Spinal cord (tissue), 10 donors: ENCODE results near the gene NEK3. TPM values are rescaled to one million over a fixed set of nuclear protein-coding genes. Genes with fewer than 3 reads are reported as not detected.

Source experiments
- DNase-seq, 6 donors: peaks; one replicate each; pipeline versions ENCODE4 v3.0.0 to v3.0.0-alpha.2; 2013 to 2015; ENCODE audit warnings: low spot score in 6 of 6, low read depth in 4 of 6
- H3K27ac ChIP-seq: one replicate; pipeline ENCODE4 v1.5.1; 2013; ENCODE audit warnings: low read depth, low read length, control low read depth
- H3K27me3 ChIP-seq: one replicate; pipeline ENCODE4 v1.6.1; 2013; ENCODE audit warnings: low read length; ENCODE audit not compliant: control insufficient read depth, insufficient read depth
- H3K36me3 ChIP-seq: one replicate; pipeline ENCODE4 v1.6.1; 2013; ENCODE audit warnings: low read length; ENCODE audit not compliant: control insufficient read depth, insufficient read depth
- H3K4me1 ChIP-seq: one replicate; pipeline ENCODE4 v1.6.1; 2013; ENCODE audit warnings: low read length; ENCODE audit not compliant: control insufficient read depth, insufficient read depth
- H3K4me3 ChIP-seq: one replicate; pipeline ENCODE4 v1.5.1; 2013; ENCODE audit warnings: low read depth, low read length, control low read depth
- H3K9me3 ChIP-seq: one replicate; pipeline ENCODE4 v1.6.1; 2013; ENCODE audit warnings: low read length; ENCODE audit not compliant: control insufficient read depth, insufficient read depth
- WGBS: methylation state at CpG from one replicate; pipeline ENCODE4 v1.1.5; 2013; ENCODE audit warnings: missing lambda C conversion rate; ENCODE audit not compliant: insufficient coverage; 5-methylcytosine and 5-hydroxymethylcytosine counted together
- polyA plus RNA-seq, 2 donors: library from polyadenylated mRNA; unstranded; fragments of 120-200 nt; gene quantifications; one replicate each; pipeline ENCODE4 v1.2.1, GENCODE V29; 2013; ENCODE audit not compliant: insufficient read length in 2 of 2
- total RNA-seq, 2 donors: library from RNA; depleted of rRNA in 1 of 2; stranded (reverse); fragments of 120-200 nt in 1 of 2; fragments of >200 nt in 1 of 2; gene quantifications; one replicate each; pipeline versions ENCODE4 v1.2.3 to v1.2.4, GENCODE V29; 2013 to 2014
- donor health status: healthy.

Gene NEK3
- total and polyA plus RNA-seq, 4 donors, result 11.4 to 29.1 (median 19.8) TPM

DNA sequence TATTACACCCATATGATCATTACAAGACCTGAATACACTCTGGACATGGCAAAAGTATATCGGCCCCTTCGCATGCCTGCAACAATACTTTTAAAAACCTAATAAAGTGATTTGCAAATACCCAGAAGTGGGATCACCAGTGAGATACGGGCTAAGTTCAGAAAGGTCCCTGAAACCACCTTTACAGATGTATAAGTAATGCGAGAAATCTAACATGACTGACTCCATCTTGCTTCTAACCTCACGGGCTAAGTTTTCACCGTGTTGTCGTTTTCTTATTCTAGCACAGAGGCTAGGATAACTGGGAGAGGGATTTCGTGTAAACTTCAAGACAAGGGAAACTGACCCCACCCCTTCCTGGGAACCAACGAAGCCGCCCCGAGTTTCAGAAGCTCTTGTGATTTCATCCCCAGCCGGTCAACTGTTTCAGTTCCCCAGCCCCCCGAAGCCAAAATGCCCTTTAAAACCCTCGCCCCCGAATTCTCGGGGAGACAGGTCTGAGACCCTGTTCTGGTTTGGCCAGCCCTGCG, 703 bp downstream of the NEK3 start:
- Histone ChIP-seq H3K27ac (peak overlapping the region; percentile 88), H3K4me3 (peak overlapping the region; percentile 73), H3K4me1 (peaks cover 5% of the 10 kb centered on the region), H3K9me3 (no peaks in the 10 kb centered on the region), H3K36me3 (no peaks in the 10 kb centered on the region), H3K27me3 (no peaks in the 10 kb centered on the region)
- WGBS, result 0% methylated on average over 10 of the region's 17 CpGs
- DNase-seq, result peak in 5 of 6 donors; percentile 12 to 69 (median 38)

DNA sequence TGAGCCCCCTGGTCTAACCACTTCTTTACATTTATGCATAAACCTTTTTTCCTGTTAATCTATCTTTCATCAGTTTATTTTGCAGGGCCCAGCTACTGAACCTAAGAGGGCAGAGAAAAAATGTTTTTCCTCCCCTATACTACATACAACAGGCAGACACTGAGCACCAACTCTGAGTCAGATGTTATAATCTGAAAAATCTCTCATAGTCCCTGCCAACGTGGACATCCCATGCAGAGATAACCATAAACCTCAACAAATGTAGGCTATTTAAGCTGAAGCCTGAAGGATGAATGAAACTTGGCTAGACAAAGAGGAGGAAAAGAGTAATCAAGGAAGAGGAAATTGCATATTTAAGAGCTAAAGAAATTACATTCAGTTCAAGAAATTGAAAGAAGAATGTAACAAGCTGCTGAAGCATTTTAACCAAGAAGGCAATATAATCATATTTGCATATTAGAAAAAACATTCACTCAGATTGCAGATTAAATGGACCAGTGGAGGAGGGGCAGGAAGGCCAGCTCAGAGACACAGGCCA, 2.6 kb downstream of the NEK3 start:
- Histone ChIP-seq H3K4me1 (peaks cover 5% of the 10 kb centered on the region), H3K27me3 (no peaks in the 10 kb centered on the region), H3K4me3 (no peak overlapping the region), H3K27ac (no peak overlapping the region), H3K9me3 (no peaks in the 10 kb centered on the region), H3K36me3 (no peaks in the 10 kb centered on the region)
- no peak for DNase-seq
- WGBS, result no CpG with 5 or more reads among the region's 1 CpG

DNA sequence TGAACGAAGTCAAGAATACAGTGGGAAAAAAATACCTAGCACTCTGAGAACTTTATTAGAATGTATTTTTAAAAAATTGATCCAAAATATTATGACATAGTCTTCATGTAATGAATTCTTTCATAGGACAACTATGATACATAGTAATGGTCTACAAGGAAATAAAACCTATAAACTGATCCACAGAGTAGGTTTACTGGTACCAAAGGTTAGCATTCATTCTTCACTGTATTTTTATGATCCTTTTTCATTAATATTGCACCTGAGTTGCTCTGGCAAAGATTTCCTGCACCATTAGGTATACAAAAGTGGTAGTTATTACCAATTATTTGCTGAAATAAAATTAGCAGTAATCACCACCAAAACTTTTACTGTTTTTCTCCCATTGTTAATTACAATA, 4.2 kb downstream of the NEK3 start:
- WGBS, result no CpG with 5 or more reads among the region's 1 CpG
- Histone ChIP-seq H3K4me3 (no peak overlapping the region), H3K9me3 (no peaks in the 10 kb centered on the region), H3K36me3 (no peaks in the 10 kb centered on the region), H3K27ac (no peak overlapping the region), H3K27me3 (no peaks in the 10 kb centered on the region), H3K4me1 (peaks cover 3% of the 10 kb centered on the region)
- DNase-seq, result no peak

DNA sequence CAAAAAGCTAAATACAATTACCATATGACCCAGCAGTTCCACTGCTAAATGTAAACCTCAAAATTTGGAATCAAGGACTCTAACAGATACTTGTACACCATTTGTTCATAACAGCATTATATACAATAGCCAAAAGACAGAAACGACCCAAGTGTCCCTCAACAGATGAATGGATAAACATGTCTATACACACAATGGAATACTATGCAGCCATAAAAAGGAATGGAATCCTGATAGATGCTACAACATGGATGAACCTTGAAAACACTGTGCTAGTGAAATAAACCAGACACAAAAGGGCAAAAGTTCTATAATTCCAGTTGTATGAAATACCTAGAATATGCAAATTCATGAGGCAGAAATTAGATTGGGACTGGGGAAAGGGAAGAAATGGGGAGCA, 12.2 kb downstream of the NEK3 start:
- Histone ChIP-seq H3K27ac (no peak overlapping the region), H3K27me3 (no peaks in the 10 kb centered on the region), H3K4me1 (no peaks in the 10 kb centered on the region), H3K4me3 (no peak overlapping the region), H3K9me3 (no peaks in the 10 kb centered on the region), H3K36me3 (peaks cover 9% of the 10 kb centered on the region)
- no peak for DNase-seq
- no CpG with 5 or more reads among the region's 1 CpG for WGBS

DNA sequence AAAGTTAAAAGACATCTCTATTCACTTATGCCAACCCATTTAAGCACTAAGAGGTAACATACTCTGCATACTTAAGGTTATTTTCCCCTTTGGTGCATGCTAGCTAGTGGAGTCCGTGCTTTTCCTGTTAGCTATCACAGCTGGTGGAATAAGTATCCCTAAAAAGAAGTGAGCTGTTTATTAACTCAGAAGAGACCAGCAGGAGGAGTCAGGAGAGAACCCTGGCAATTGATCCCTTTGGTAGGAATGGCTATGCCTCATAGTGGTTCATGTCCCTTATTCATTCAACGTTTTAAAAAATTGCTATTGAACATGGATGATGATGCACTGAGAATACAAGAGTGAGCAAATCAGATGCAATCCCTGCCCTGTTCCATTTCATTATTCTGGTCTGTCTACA, 18.1 kb downstream of the NEK3 start:
- DNase-seq, result no peak
- WGBS, result 80% methylated on average over 1 of the region's 2 CpGs

DNA sequence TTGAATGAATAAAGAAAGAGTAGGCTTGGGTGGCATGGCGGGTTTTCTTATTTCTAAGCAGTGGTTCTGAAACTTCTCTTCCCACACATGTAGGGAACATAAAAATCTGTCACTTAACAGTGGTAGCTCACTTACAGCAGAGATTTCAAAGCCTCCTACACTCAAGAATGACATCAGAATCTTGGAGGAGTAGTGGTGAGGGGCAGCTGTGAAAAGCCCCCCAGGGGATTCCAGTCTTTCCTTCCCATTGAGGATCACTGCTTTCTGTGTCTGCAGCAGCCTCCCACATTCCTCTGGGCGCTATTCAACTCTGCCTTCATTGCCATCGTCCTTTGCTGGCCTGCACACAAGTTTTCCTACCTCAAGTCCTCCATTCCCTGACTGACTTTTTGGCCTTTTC, 21.9 kb downstream of the NEK3 start:
- 66% methylated on average over 2 of the region's 3 CpGs for WGBS

More for the DNA sequence above, 18.1 kb downstream of the NEK3 start:
- Histone ChIP-seq H3K27me3 (no peaks in the 10 kb centered on the region), H3K36me3 (peaks cover 13% of the 10 kb centered on the region), H3K4me3 (no peak overlapping the region), H3K9me3 (no peaks in the 10 kb centered on the region), H3K4me1 (no peaks in the 10 kb centered on the region), H3K27ac (no peak overlapping the region)

DNA sequence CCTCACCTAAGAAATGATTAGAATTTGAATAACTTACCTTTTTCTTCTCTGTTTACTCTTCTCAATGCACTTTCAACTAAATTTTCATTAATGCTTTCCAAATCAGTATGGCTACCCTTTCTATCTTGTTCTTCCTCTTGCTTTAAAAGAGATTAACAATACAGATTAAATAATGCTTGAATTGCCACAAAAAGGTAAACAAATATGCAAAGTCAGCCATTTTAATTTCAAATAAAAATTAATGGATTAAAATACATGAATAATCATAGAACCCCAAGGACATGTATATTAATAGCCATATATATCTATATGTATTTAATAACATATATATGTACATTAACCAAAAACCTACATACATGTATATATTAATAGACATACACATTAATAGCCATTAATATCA, 22.6 kb downstream of the NEK3 start:
- Histone ChIP-seq H3K27me3 (no peaks in the 10 kb centered on the region), H3K36me3 (peaks cover 14% of the 10 kb centered on the region), H3K4me1 (no peaks in the 10 kb centered on the region), H3K27ac (no peak overlapping the region), H3K4me3 (no peak overlapping the region), H3K9me3 (no peaks in the 10 kb centered on the region)
- no peak for DNase-seq

More for the DNA sequence above, 21.9 kb downstream of the NEK3 start:
- no peaks in the 10 kb centered on the region for H3K9me3 ChIP-seq
- no peaks in the 10 kb centered on the region for H3K4me1 ChIP-seq
- no peaks in the 10 kb centered on the region for H3K27me3 ChIP-seq
- no peak overlapping the region for H3K27ac ChIP-seq
- no peak overlapping the region for H3K4me3 ChIP-seq
- DNase-seq, result no peak
- peaks cover 10% of the 10 kb centered on the region for H3K36me3 ChIP-seq

DNA sequence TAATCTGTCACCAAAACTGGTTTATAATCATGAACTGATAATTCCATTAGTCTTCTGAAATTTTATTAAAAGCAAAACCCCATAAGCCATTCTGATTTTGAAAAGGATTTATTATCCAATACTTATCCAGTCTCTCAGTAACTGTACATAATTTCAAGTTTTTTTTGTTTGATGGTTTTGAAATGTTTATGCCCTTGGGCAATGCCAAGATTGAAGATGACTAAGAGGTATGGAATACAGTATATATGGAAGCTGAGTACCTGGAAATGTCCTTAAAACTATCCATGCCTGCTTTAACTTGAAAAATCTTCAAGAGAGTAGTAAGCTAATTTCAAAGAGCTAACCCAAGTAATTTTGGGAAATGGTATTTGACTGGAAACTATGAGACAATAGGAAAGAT, 28.8 kb downstream of the NEK3 start:
- H3K27me3 ChIP-seq, result no peaks in the 10 kb centered on the region
- H3K36me3 ChIP-seq, result peaks cover 6% of the 10 kb centered on the region
- H3K4me3 ChIP-seq, result no peak overlapping the region
- no peak for DNase-seq
- H3K9me3 ChIP-seq, result no peaks in the 10 kb centered on the region
- peaks cover 13% of the 10 kb centered on the region for H3K4me1 ChIP-seq
- no peak overlapping the region for H3K27ac ChIP-seq

DNA sequence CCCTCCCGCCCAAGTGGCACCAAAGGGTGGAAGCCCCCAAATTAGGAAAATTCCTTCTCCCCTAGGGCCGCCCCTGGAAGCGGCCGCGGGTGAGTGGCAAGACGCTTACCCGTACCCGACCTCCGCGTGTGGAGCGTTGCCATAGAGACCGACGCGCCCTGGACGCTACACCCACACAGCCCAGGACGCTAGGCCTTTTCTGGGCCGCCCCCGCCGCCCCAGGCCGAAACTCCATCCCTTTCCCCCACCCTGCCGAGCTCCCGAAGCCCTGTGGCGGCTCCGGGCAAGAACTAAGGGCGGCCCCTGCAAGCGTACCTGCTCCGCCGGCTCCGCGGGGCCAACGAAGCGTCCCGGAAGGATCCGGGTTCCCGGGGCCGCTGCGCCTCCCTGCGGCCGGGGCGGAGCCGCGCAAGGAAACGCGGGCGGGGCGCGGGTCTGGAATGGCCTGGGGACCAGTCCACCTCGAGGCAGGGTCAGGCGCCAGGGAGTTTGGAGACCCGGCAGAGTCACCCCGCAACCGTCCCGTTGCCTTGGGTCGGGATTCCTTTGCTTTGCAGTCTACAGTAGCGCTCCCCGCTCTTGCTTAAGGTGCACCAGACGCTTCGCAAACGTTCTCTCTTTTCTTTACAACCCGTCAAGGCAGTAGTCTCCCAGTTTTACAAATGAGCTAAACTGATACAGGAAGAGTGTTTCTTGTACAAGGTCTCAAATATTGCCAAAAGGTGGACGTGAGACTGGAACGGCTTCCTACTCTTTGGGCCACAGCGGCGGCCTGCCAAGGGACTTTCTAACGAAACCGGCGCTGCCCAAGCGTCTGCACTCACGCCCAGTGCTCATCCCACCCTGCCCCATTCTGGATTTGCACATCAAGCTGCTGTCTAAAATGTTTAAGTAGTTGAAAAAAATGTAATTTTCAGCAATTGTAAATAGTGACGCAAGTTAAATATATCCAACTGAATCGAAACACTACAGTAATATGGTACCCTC, 30.4 kb downstream of the NEK3 start, which contains the start of gene NEK5:
Gene NEK5, minus strand, starts transcription at position 360 of the 987 bp plus-strand sequence. CDS start 1,591 bp downstream, outside the sequence.
- Histone ChIP-seq H3K9me3 (no peaks in the 10 kb centered on the region), H3K27me3 (no peaks in the 10 kb centered on the region), H3K4me3 (peak within 1 kb of the TSS; percentile 77), H3K36me3 (peaks cover 6% of the 10 kb centered on the region), H3K4me1 (peaks cover 13% of the 10 kb centered on the region), H3K27ac (peak within 1 kb of the TSS; percentile 52)
- 4% methylated on average over 67 of the region's 71 CpGs for WGBS
- peak; percentile 8 to 77 (median 32) for DNase-seq
